ENCODE measurements around the gene CDH26. TPM values are rescaled to one million over a fixed set of nuclear protein-coding genes. Genes with fewer than 3 reads are reported as not detected.

CDH26 gene
- total and polyA plus RNA-seq, 2 donors (not counting 3 experiments of a cell fraction or from before 2014, with no cell fraction given): 0.01 TPM; not detected in 1

GRCh38 chr20:60030471-60030870 lies 72.2 kb downstream of the CDH26 start:
- no peak overlapping the region for H3K4me3 ChIP-seq (replicated peaks in 1 of 3; ENCODE audit: insufficient read depth in 1 of 3, low read depth in 1 of 3, low read length in 3 of 3)
- H3K27me3 ChIP-seq (ENCODE audit: control insufficient read depth in 2 of 2, insufficient read depth in 2 of 2, low read length in 2 of 2): no peaks in the 10 kb centered on the region
- no peak overlapping the region for H3K4me2 ChIP-seq (ENCODE audit: insufficient read depth, low read length)
- no peak overlapping the region for H3K27ac ChIP-seq (ENCODE audit: insufficient read depth, low read depth, low read length)
- peaks cover 3% of the 10 kb centered on the region for H3K9me3 ChIP-seq (replicated peaks; ENCODE audit: control insufficient read depth, insufficient read depth, low read length)
- ChIA-PET CTCF (no interaction called here), POLR2A (no interaction called here)
- no peak for FAIRE-seq
- dilution Hi-C loops (cut with MboI; ENCODE audit: extremely low pct_ligation_motif_present, low sequenced_read_pairs) (no loop called here), intact Hi-C loops (cut with micrococcal nuclease) (no loop called here)
- H3K4me1 ChIP-seq (ENCODE audit: control insufficient read depth, extremely low read depth, insufficient read depth, low read length): no peaks in the 10 kb centered on the region
- no peaks in the 10 kb centered on the region for H3K36me3 ChIP-seq (ENCODE audit: control insufficient read depth in 2 of 2, extremely low read depth in 1 of 2, insufficient read depth in 2 of 2, low read length in 2 of 2)
- H3K9me1 ChIP-seq (replicated peaks; ENCODE audit: control insufficient read depth, extremely low read depth, insufficient read depth, low read length): no peaks in the 10 kb centered on the region
- DNase-seq (ENCODE audit: low read depth, low spot score): no peak
- no peaks in the 10 kb centered on the region for H3K79me2 ChIP-seq (ENCODE audit: control insufficient read depth, insufficient read depth, low read length)
- H3K9ac ChIP-seq (replicated peaks; ENCODE audit: extremely low read depth, insufficient read depth, low read length): no peak overlapping the region
- H4K20me1 ChIP-seq (replicated peaks; ENCODE audit: control insufficient read depth, extremely low read depth, insufficient read depth, low read length): no peaks in the 10 kb centered on the region
- H2AFZ ChIP-seq (ENCODE audit: low read depth, low read length): no peak overlapping the region
- no peak for TF ChIP-seq CTCF (IDR thresholded peaks at IDR 0.05; ENCODE audit: extremely low read depth in 1 of 2, insufficient read depth in 1 of 2, low read depth in 1 of 2, low read length in 2 of 2)
- no TSS peak for BruUV-seq (replicated peaks)

DNA sequence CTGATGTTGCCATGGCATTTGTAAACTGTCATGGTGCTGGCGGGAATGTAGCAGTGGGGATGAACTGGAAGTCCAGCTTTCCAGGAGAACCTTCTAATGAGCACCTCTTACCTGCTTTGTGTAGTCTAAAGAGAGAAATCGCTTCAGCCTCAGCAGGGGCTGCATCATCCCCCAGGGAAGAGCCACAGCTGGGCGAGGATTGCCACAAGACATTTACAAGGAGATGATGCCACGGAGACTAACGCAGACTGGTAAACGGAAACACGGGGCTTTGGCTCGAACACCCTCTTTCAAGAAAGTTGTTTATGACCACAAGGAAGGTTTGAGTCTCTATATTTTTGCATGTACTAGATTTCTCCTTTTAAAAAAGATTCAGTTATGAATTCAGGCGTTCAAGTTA lies 72.9 kb downstream of the CDH26 start:
- H2AFZ ChIP-seq (ENCODE audit: low read depth, low read length): no peak overlapping the region
- BruUV-seq (replicated peaks): no TSS peak
- no peak for TF ChIP-seq GATA2 (IDR thresholded peaks at IDR 0.05; ENCODE audit: insufficient read depth, insufficient read length, low read depth, low read length)
- TF ChIP-seq JUN (IDR thresholded peaks at IDR 0.05; ENCODE audit: borderline replicate concordance, insufficient read depth, insufficient read length, low read depth): no peak
- no peak for TF ChIP-seq MAX (IDR thresholded peaks at IDR 0.05; ENCODE audit: insufficient read depth, insufficient read length)
- no peak for TF ChIP-seq CTCF (IDR thresholded peaks at IDR 0.05; ENCODE audit: extremely low read depth in 1 of 2, insufficient read depth in 1 of 2, low read depth in 1 of 2, low read length in 2 of 2)
- no peak for TF ChIP-seq FOS (IDR thresholded peaks at IDR 0.05; ENCODE audit: borderline replicate concordance, insufficient read depth, low read length)
- TF ChIP-seq POLR2AphosphoS5 (IDR thresholded peaks at IDR 0.05; ENCODE audit: insufficient read depth, low read depth, low read length): no peak
- TF ChIP-seq EZH2 (IDR thresholded peaks at IDR 0.05; ENCODE audit: borderline replicate concordance, low read depth, low read length, severe bottlenecking): no peak
- no peak for TF ChIP-seq MYC (IDR thresholded peaks at IDR 0.05; ENCODE audit: low read depth, low read length)
- TF ChIP-seq POLR2A (IDR thresholded peaks at IDR 0.05; ENCODE audit: low read depth, low read length): no peak
- H3K4me2 ChIP-seq (ENCODE audit: insufficient read depth, low read length): no peak overlapping the region
- dilution Hi-C loops (cut with MboI; ENCODE audit: extremely low pct_ligation_motif_present, low sequenced_read_pairs): no loop called here
- no peaks in the 10 kb centered on the region for H3K36me3 ChIP-seq (ENCODE audit: control insufficient read depth in 2 of 2, extremely low read depth in 1 of 2, insufficient read depth in 2 of 2, low read length in 2 of 2)
- DNase-seq (ENCODE audit: low read depth, low spot score) (no peak), FAIRE-seq (no peak)
- H3K9me1 ChIP-seq (replicated peaks; ENCODE audit: control insufficient read depth, extremely low read depth, insufficient read depth, low read length): no peaks in the 10 kb centered on the region
- intact Hi-C loops (cut with micrococcal nuclease): no loop called here
- no peak overlapping the region for H3K4me3 ChIP-seq (replicated peaks in 1 of 3; ENCODE audit: insufficient read depth in 1 of 3, low read depth in 1 of 3, low read length in 3 of 3)
- H3K27ac ChIP-seq (ENCODE audit: insufficient read depth, low read depth, low read length): no peak overlapping the region
- H3K79me2 ChIP-seq (ENCODE audit: control insufficient read depth, insufficient read depth, low read length): no peaks in the 10 kb centered on the region
- H3K9ac ChIP-seq (replicated peaks; ENCODE audit: extremely low read depth, insufficient read depth, low read length): no peak overlapping the region
- POLR2A ChIA-PET: no interaction called here
- H3K4me1 ChIP-seq (ENCODE audit: control insufficient read depth, extremely low read depth, insufficient read depth, low read length): no peaks in the 10 kb centered on the region
- H4K20me1 ChIP-seq (replicated peaks; ENCODE audit: control insufficient read depth, extremely low read depth, insufficient read depth, low read length): no peaks in the 10 kb centered on the region
- H3K27me3 ChIP-seq (ENCODE audit: control insufficient read depth in 2 of 2, insufficient read depth in 2 of 2, low read length in 2 of 2): no peaks in the 10 kb centered on the region
- CTCF ChIA-PET: no interaction called here
- H3K9me3 ChIP-seq (replicated peaks; ENCODE audit: control insufficient read depth, insufficient read depth, low read length): peaks cover 3% of the 10 kb centered on the region

Measured in endothelial cell of umbilical vein (primary cell).